NCI-H748 (cell line): ENCODE results near the gene RLN1.
A peak's percentile ranks its signal among the peaks of the same experiment; 100 is the strongest.
"Not testable (repeated sequence)": the region's sequence is repeated elsewhere in the genome, so short reads cannot be mapped to it uniquely, and the experiment has no call there.

ENCODE experiments used
- DNase-seq: peaks from one replicate; lab custom pipeline; 2025; ENCODE audit not compliant: unreplicated experiment; lab: John Stamatoyannopoulos, UW

The RLN1 gene

DNA sequence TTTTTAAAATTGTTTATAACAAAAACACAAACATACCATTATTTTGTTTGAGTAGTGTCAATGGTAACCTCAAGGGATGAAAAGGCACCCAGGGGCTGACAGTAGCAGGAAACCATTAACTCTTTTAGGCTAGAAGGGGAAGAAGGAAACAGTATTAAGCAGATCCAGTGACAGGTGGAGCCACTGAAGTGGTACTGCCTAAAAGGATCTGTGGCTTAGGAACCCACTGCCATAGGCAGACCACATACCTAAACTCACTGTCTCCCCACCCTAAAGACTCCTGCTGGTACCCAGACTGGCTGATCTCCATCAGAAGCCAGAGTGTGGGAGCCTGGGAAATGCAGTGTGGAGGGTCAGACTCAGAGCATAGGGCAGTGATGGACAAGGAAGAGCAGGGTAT is 13.5 kb downstream of the RLN1 start:
- DNase-seq: no peak

DNA sequence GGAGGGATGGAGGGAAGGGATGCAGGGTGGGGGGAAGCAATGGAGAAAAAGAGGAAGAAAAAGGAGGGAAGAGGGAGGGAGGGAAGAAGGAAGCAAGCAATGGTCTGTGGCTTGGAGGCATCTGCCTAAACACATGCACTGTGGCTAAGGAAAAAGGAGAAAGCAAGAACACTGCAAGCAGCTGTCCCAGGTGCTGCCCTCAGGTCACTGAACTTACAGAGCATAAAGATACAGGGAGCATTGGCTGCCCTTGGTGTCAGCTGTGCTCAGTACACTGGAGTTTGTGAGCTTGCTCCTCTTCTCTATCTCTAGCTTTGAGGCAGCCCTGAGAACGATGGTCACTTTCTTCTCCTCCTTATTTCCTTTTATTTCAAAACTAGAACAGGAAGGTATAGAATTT is 18.1 kb downstream of the RLN1 start:
- not testable (repeated sequence) for DNase-seq

DNA sequence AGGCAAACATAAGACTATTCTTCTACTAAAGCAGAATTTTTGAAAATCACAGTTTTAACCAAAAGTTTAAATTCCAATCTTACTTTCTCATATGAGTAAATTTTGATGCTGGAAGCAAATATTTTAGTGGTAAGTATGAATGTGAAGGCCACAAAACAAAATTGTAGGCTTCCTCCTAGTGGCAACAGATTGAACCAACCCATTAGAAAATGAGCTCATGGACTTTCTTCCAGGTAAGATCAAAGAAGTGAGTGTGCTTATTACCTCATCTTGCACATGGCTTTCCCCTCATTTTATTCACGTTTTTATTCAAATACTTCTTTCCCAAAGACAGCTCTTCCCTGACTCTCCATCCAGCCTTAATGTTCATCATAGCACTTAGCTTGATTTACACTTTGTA is 18.6 kb downstream of the RLN1 start:
- DNase-seq: no peak

GRCh38 chr9:5316406-5316805 is 23.3 kb downstream of the RLN1 start:
- DNase-seq: not testable (repeated sequence)

DNA sequence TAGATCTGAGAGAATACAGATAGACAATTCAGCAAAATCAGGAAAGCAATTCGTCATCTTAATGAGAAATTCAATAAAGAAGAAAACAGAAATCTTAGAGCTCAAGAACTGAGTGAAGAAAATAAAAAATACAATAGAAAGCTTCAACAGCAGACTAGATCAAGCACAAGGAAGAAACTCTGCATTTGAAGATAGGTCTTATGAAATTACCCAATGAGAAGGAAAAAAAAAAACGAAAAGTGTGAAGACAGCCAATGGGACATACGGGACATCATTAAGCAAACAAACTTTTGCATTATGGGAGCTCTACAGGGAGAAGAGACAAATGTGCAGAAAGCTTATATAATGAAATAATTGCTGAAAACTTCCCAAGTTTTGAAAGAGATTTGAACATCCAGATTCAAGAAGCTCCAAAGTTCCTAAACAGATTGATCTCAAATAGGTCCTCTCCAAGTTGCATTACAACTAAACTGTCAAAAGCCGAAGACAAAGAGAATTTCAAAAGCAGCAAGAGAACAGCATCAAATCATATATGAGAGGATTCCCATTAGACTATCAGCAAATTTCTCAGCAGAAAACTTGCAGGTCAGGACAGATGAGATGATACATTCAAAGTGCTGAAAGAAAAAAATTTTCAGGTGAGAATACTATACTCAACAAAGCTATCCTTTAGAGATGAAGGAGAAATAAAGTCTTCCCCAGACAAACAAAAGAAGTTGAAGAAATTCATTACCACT is 24.3 kb downstream of the RLN1 start:
- no peak for DNase-seq

GRCh38 chr9:5310851-5311250 is 28.8 kb downstream of the RLN1 start:
- no peak for DNase-seq

GRCh38 chr9:5305741-5306140 is 33.9 kb downstream of the RLN1 start:
- no peak for DNase-seq

- DNase-seq: peak; percentile 17
Measured at GRCh38 chr9:5303840-5304795, 35.6 kb downstream of the RLN1 start, which contains the start of gene RLN2. TSS of gene RLN2 (minus strand) at chr9:5304716. CDS start at chr9:5304580, 136 bp downstream.

GRCh38 chr9:5301544-5301943 is 38.1 kb downstream of the RLN1 start:
- no peak for DNase-seq

- DNase-seq: no peak
Measured at GRCh38 chr9:5292141-5292540, 47.5 kb downstream of the RLN1 start.

DNA sequence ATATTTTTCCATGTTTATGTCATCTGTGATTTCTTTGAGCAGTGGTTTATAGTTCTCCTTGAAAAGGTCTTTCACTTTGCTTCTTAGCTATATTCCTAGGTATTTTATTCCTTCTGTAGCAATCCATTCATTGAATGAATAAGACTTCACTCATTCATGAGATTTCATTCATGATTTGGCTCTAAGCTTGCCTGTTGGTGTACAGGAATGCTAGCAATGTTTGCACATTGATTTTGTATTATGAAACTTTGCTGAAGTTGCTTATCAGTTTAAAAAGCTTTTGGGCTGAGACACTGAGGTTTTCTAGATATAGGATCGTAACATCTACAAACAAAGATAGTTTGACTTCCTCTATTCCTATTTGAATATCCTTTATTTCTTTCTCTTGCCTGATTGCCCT is 51.1 kb downstream of the RLN1 start:
- DNase-seq: no peak

DNA sequence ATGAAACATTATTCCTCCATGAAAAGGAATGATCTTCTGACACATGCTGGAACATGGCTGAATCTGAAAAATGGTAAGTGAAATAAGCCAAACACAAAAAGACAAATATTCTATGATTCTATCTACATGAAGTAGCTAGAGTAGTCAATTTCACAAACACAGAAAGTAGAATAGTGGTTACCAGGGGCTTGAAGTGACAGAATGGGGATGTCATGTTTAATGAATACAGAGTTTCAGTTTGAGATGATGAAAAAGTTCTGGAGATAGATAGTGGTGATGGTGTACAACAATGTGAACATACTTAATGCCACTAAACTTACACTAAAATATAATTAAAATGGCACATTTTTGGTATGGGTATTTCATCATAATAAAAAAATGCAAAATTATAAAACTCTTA is 53.4 kb downstream of the RLN1 start:
- DNase-seq: no peak
